Stimulated activated CD4-positive, alpha-beta T cell treated with anti-CD3 and anti-CD28 coated beads, Interleukin-4, amount 100 ng/mL, for 48 hours (primary cell): ENCODE data around the gene GUCY1A1.
"Not testable (repeated sequence)": the region's sequence is repeated elsewhere in the genome, so short reads cannot be mapped to it uniquely, and the experiment has no call there.

Experiments used
- DNase-seq, 2 donors: peaks; one replicate each; pipeline ENCODE4 v3.0.0-alpha.2; 2020; ENCODE audit warnings: low read depth in 2 of 2

The GUCY1A1 gene

GRCh38 chr4:155666344-155667221 is at the start of gene GUCY1A1:
Gene GUCY1A1 (plus strand): TSS chr4:155666848. CDS start chr4:155696868, 30,020 bp downstream.
- no peak for DNase-seq

- no peak for DNase-seq
Measured at GRCh38 chr4:155617296-155617695, 49.4 kb upstream of the GUCY1A1 start.

- no peak for DNase-seq
Measured at GRCh38 chr4:155618183-155618838, 48.3 kb upstream of the GUCY1A1 start.

- no peak for DNase-seq
Measured at GRCh38 chr4:155620637-155621036, 46.0 kb upstream of the GUCY1A1 start.

- DNase-seq, result no peak
Measured at GRCh38 chr4:155624478-155624877, 42.2 kb upstream of the GUCY1A1 start.

- DNase-seq, result no peak
Measured at GRCh38 chr4:155626561-155626960, 40.1 kb upstream of the GUCY1A1 start.

GRCh38 chr4:155629183-155629825 is 37.3 kb upstream of the GUCY1A1 start:
- DNase-seq, result no peak

- no peak for DNase-seq
Measured at GRCh38 chr4:155629956-155630355, 36.7 kb upstream of the GUCY1A1 start.

- no peak for DNase-seq
Measured at GRCh38 chr4:155632310-155632840, 34.3 kb upstream of the GUCY1A1 start.

GRCh38 chr4:155638195-155638965 is 28.3 kb upstream of the GUCY1A1 start:
- no peak for DNase-seq

- no peak for DNase-seq
Measured at GRCh38 chr4:155639704-155640523, 26.7 kb upstream of the GUCY1A1 start.

GRCh38 chr4:155640751-155641150 is 25.9 kb upstream of the GUCY1A1 start:
- no peak for DNase-seq

GRCh38 chr4:155643087-155643486 is 23.6 kb upstream of the GUCY1A1 start:
- DNase-seq, result no peak

GRCh38 chr4:155646001-155646400 is 20.6 kb upstream of the GUCY1A1 start:
- no peak for DNase-seq

- not testable (repeated sequence) for DNase-seq
Measured at GRCh38 chr4:155650785-155651184, 15.9 kb upstream of the GUCY1A1 start.

GRCh38 chr4:155653052-155653451 is 13.6 kb upstream of the GUCY1A1 start:
- no peak for DNase-seq

- DNase-seq, result no peak
Measured at GRCh38 chr4:155656025-155656424, 10.6 kb upstream of the GUCY1A1 start.

- no peak for DNase-seq
Measured at GRCh38 chr4:155657169-155657568, 9.5 kb upstream of the GUCY1A1 start.

GRCh38 chr4:155657985-155658680 is 8.5 kb upstream of the GUCY1A1 start:
- no peak for DNase-seq

GRCh38 chr4:155658681-155659064 is 8.0 kb upstream of the GUCY1A1 start:
- DNase-seq, result no peak
